Fibroblast of lung (primary cell): ENCODE results near the gene JTB.

Source experiments
- CTCF ChIP-seq, 2 donors: IDR thresholded peaks in 1 of 2; conservative IDR thresholded peaks in 1 of 2; 1 replicate in 1 of 2; 2 replicates in 1 of 2; pipeline ENCODE4 v1.5.1; 2011 to 2012; ENCODE audit warnings: low read length in 2 of 2, control low read depth in 1 of 2, inconsistent platforms in 1 of 2, low read depth in 1 of 2, mild to moderate bottlenecking in 1 of 2
- EZH2 ChIP-seq: IDR thresholded peaks from 2 replicates; pipeline ENCODE4 v1.5.1; 2012; ENCODE audit warnings: low read length, control low read depth, mild to moderate bottlenecking; ENCODE audit errors: missing control alignments

- TF ChIP-seq CTCF (conservative IDR thresholded peaks at IDR 0.05 in 1 of 2, IDR thresholded peaks at IDR 0.05 in 1 of 2; ENCODE audit: low read depth in 1 of 2, low read length in 2 of 2) (no peak), EZH2 (no peak)
These were observed 23.6 kb downstream of the JTB start for GRCh38 chr1:153953859-153954365.
